IMR-90 (cell line): ENCODE measurements around the gene LRIG1. TPM values are rescaled to one million over a fixed set of nuclear protein-coding genes. Genes with fewer than 3 reads are reported as not detected.

Experiments used
- ATAC-seq: fragments of 200-7000 bp; cut with Tn5 transposase; 2 replicates; pipeline ENCODE4 v1.9.1; 2020; ENCODE audit warnings: low read depth, mild to moderate bottlenecking, moderate library complexity
- BruUV-seq: library from RNA; stranded (reverse); fragments of 400-500 nt; replicated peaks from 2 replicates; lab custom pipeline; 2021; lab: Mats Ljungman, UMichigan
- CTCF ChIA-PET: fragments of 300-600 bp; formaldehyde crosslinking; extraction: SDS; loops from one replicate; lab custom pipeline; 2021; ENCODE audit warnings: antibody characterized with exemption; lab: Yijun Ruan, JAX
- POLR2A ChIA-PET: fragments of 300-600 bp; sonication (Branson Sonifier 250); formaldehyde crosslinking; loops from one replicate; lab custom pipeline; 2022; ENCODE audit warnings: antibody characterized with exemption; ENCODE audit not compliant: unreplicated experiment; lab: Charles Lee
- DNase-seq: peaks from one replicate; pipeline ENCODE4 v3.0.0; 2013
- H2AFZ ChIP-seq: replicated peaks from 2 replicates; pipeline ENCODE3; 2013; ENCODE audit warnings: low read length, mild to moderate bottlenecking; ENCODE audit not compliant: poor library complexity
- H2AK5ac ChIP-seq: 2 replicates; pipeline ENCODE4 v1.6.1; 2013; ENCODE audit warnings: low read depth, low read length, inconsistent platforms
- H2AK9ac ChIP-seq: replicated peaks from 2 replicates; pipeline ENCODE3; 2013; ENCODE audit warnings: mild to moderate bottlenecking, low read depth, low read length, moderate library complexity; ENCODE audit not compliant: poor library complexity
- H2BK120ac ChIP-seq: 2 replicates; pipeline ENCODE4 v1.6.1; 2013; ENCODE audit warnings: low read depth, low read length, inconsistent platforms
- H2BK15ac ChIP-seq: 3 replicates; pipeline ENCODE4 v1.6.1; 2013; ENCODE audit warnings: low read depth, low read length, inconsistent platforms
- H2BK20ac ChIP-seq: 2 replicates; pipeline ENCODE4 v1.6.1; 2013; ENCODE audit warnings: low read depth, mild to moderate bottlenecking, inconsistent platforms, low read length, moderate library complexity
- H2BK5ac ChIP-seq: 2 replicates; pipeline ENCODE4 v1.6.1; 2013; ENCODE audit warnings: mild to moderate bottlenecking, low read depth, low read length, inconsistent platforms; ENCODE audit not compliant: poor library complexity, severe bottlenecking
- H3K14ac ChIP-seq: replicated peaks from 2 replicates; pipeline ENCODE4 v1.6.1; 2013; ENCODE audit warnings: low read depth, low read length, inconsistent platforms
- H3K18ac ChIP-seq: 2 replicates; pipeline ENCODE4 v1.6.1; 2013; ENCODE audit warnings: low read depth, low read length, control low read depth
- H3K23ac ChIP-seq: 2 replicates; pipeline ENCODE4 v1.6.1; 2013; ENCODE audit warnings: low read depth, low read length, inconsistent platforms
- H3K27ac ChIP-seq: 2 replicates; pipeline ENCODE4 v1.5.1; 2013; ENCODE audit warnings: mild to moderate bottlenecking, control low read depth, low read length; ENCODE audit not compliant: insufficient read depth
- H3K27me3 ChIP-seq: 2 replicates; pipeline ENCODE4 v1.6.1; 2013; ENCODE audit warnings: low read length; ENCODE audit not compliant: control insufficient read depth, insufficient read depth
- H3K36me3 ChIP-seq: 2 replicates; pipeline ENCODE4 v1.6.1; 2013; ENCODE audit warnings: low read length, mixed read lengths; ENCODE audit not compliant: control insufficient read depth, insufficient read depth
- H3K4ac ChIP-seq: 2 replicates; pipeline ENCODE4 v1.6.1; 2013; ENCODE audit warnings: low read depth, low read length, inconsistent platforms
- H3K4me1 ChIP-seq: 2 replicates; pipeline ENCODE4 v1.6.1; 2013; ENCODE audit warnings: low read length, mixed read lengths; ENCODE audit not compliant: control insufficient read depth, insufficient read depth
- H3K4me2 ChIP-seq: 2 replicates; pipeline ENCODE4 v1.6.1; 2013; ENCODE audit warnings: low read depth, mild to moderate bottlenecking, control low read depth, low read length, moderate library complexity
- H3K4me3 ChIP-seq: 2 replicates; pipeline ENCODE4 v1.5.1; 2013; ENCODE audit warnings: low read depth, mild to moderate bottlenecking, control low read depth, low read length, moderate library complexity; ENCODE audit not compliant: insufficient read depth
- H3K56ac ChIP-seq: 2 replicates; pipeline ENCODE4 v1.6.1; 2013; ENCODE audit warnings: low read length, inconsistent platforms; ENCODE audit not compliant: insufficient read depth; ENCODE audit errors: extremely low read depth
- H3K79me1 ChIP-seq, 2 experiments: 2 replicates each; pipeline ENCODE4 v1.6.1; 2013; ENCODE audit warnings: low read length in 2 of 2, inconsistent platforms in 1 of 2, low read depth in 1 of 2
- H3K9ac ChIP-seq: 2 replicates; pipeline ENCODE4 v1.6.1; 2013; ENCODE audit warnings: low read depth, low read length, control low read depth
- H3K9me1 ChIP-seq: 2 replicates; pipeline ENCODE4 v1.6.1; 2013; ENCODE audit warnings: low read length, inconsistent platforms; ENCODE audit not compliant: insufficient read depth
- H3K9me3 ChIP-seq: 2 replicates; pipeline ENCODE4 v1.6.1; 2013; ENCODE audit warnings: low read length; ENCODE audit not compliant: control insufficient read depth, insufficient read depth
- H4K20me1 ChIP-seq: 2 replicates; pipeline ENCODE4 v1.6.1; 2013; ENCODE audit warnings: low read length, inconsistent platforms; ENCODE audit not compliant: insufficient read depth
- H4K5ac ChIP-seq: 2 replicates; pipeline ENCODE4 v1.6.1; 2013; ENCODE audit warnings: mild to moderate bottlenecking, low read depth, low read length, control low read depth
- H4K8ac ChIP-seq, 2 experiments: 2 replicates each; pipeline ENCODE4 v1.6.1; 2013; ENCODE audit warnings: low read depth in 2 of 2, low read length in 2 of 2, control low read depth in 1 of 2, inconsistent platforms in 1 of 2
- H4K91ac ChIP-seq: 2 replicates; pipeline ENCODE4 v1.6.1; 2013; ENCODE audit warnings: low read depth, low read length, inconsistent platforms; ENCODE audit not compliant: insufficient read depth
- BHLHE40 ChIP-seq: fragments of 150-350 bp; IDR thresholded peaks from 2 replicates; pipeline ENCODE4 v1.6.1; 2016; ENCODE audit warnings: mild to moderate bottlenecking, low read depth, low read length
- CEBPB ChIP-seq: IDR thresholded peaks from 2 replicates; pipeline ENCODE4 v1.6.1; 2012; ENCODE audit warnings: low read depth, low read length, improper control_type of control experiment
- CHD1 ChIP-seq: IDR thresholded peaks from 2 replicates; pipeline ENCODE4 v1.6.1; 2012; ENCODE audit warnings: low read depth, low read length, improper control_type of control experiment
- CTCF ChIP-seq: conservative IDR thresholded peaks from 2 replicates; pipeline ENCODE4 v1.5.1; 2012; ENCODE audit warnings: mild to moderate bottlenecking, low read depth, low read length, improper control_type of control experiment
- ELK1 ChIP-seq: fragments of 150-350 bp; IDR thresholded peaks from 2 replicates; pipeline ENCODE4 v1.6.1; 2016; ENCODE audit warnings: low read depth, mild to moderate bottlenecking, low read length, moderate library complexity, borderline replicate concordance
- FOS ChIP-seq: fragments of 150-350 bp; IDR thresholded peaks from 2 replicates; pipeline ENCODE4 v1.6.1; 2016; ENCODE audit warnings: low read depth, low read length
- MAFK ChIP-seq: IDR thresholded peaks from 2 replicates; pipeline ENCODE4 v1.6.1; 2012; ENCODE audit warnings: low read depth, low read length, improper control_type of control experiment
- MAZ ChIP-seq: IDR thresholded peaks from 2 replicates; pipeline ENCODE4 v1.6.1; 2012; ENCODE audit warnings: low read depth, mild to moderate bottlenecking, low read length, improper control_type of control experiment, moderate library complexity, borderline replicate concordance
- MXI1 ChIP-seq: IDR thresholded peaks from 2 replicates; pipeline ENCODE4 v1.6.1; 2012; ENCODE audit warnings: low read depth, mild to moderate bottlenecking, low read length, moderate library complexity, borderline replicate concordance
- NFE2L2 ChIP-seq: fragments of 150-350 bp; IDR thresholded peaks from 2 replicates; pipeline ENCODE4 v1.6.1; 2016; ENCODE audit warnings: low read depth, mild to moderate bottlenecking, low read length
- POLR2A ChIP-seq: IDR thresholded peaks from 2 replicates; pipeline ENCODE4 v1.6.1; 2012; ENCODE audit warnings: mild to moderate bottlenecking, low read depth, low read length
- RAD21 ChIP-seq: IDR thresholded peaks from 2 replicates; pipeline ENCODE4 v1.6.1; 2012; ENCODE audit warnings: low read length, improper control_type of control experiment
- RCOR1 ChIP-seq: IDR thresholded peaks from 2 replicates; pipeline ENCODE4 v1.6.1; 2012; ENCODE audit warnings: mild to moderate bottlenecking, low read length, improper control_type of control experiment; ENCODE audit not compliant: insufficient replicate concordance
- RFX5 ChIP-seq: IDR thresholded peaks from 2 replicates; pipeline ENCODE4 v1.8.0; 2012; ENCODE audit warnings: low read depth, mild to moderate bottlenecking, low read length, moderate library complexity
- SMC3 ChIP-seq: fragments of 150-350 bp; IDR thresholded peaks from 2 replicates; pipeline ENCODE4 v1.6.1; 2016; ENCODE audit warnings: low read depth, mild to moderate bottlenecking, antibody characterized with exemption, low read length, moderate library complexity
- USF2 ChIP-seq: fragments of 150-350 bp; IDR thresholded peaks from 2 replicates; pipeline ENCODE4 v1.6.1; 2017; ENCODE audit warnings: mild to moderate bottlenecking, antibody characterized with exemption, low read length, low read depth
- WGBS, 2 experiments: methylation state at CpG; one replicate each; pipeline versions ENCODE4 v1.1.5 to v1.1.7; 2013; ENCODE audit warnings: missing lambda C conversion rate in 2 of 2; ENCODE audit not compliant: insufficient read length in 1 of 2; ENCODE audit errors: extremely low coverage in 2 of 2; 5-methylcytosine and 5-hydroxymethylcytosine counted together
- dilution Hi-C: fragments of 300-500 bp; cut with HindIII; formaldehyde crosslinking; loops from one replicate; pipeline ENCODE4 v1.14.3; 2018; ENCODE audit warnings: low sequenced_read_pairs; ENCODE audit not compliant: unreplicated experiment
- in situ Hi-C: fragments of 300-500 bp; cut with MboI; formaldehyde crosslinking; loops from 3 replicates; pipeline ENCODE4 v1.14.3; 2019; ENCODE audit warnings: low sequenced_read_pairs, inconsistent platforms, mixed read lengths
- intact Hi-C: fragments of 100-400 bp; cut with micrococcal nuclease; formaldehyde crosslinking; loops from 2 replicates; pipeline ENCODE4 v1.10.0; 2022
- polyA plus RNA-seq, 3 experiments: library from polyadenylated mRNA; depleted of rRNA; stranded (reverse); fragments of >200 nt; gene quantifications; 2 replicates each; pipeline ENCODE4 v1.2.3, GENCODE V29; 2012; ENCODE audit warnings: low replicate concordance in 1 of 3
- total RNA-seq: library from RNA; depleted of rRNA; stranded (reverse); fragments of >200 nt; gene quantifications from 2 replicates; pipeline ENCODE4 v1.2.3, GENCODE V29; 2012

The LRIG1 gene
- total and polyA plus RNA-seq, 2 of the 4 experiments (the other 2 are of a cell fraction), result 62.8 to 87.8 TPM

- H3K27ac ChIP-seq, result no peak overlapping the region
- no peaks in the 10 kb centered on the region for H4K20me1 ChIP-seq
- no peak overlapping the region for H3K14ac ChIP-seq
- no peak overlapping the region for H2BK15ac ChIP-seq
- no peak overlapping the region for H2AK5ac ChIP-seq
- no peak overlapping the region for H4K91ac ChIP-seq
- H3K4ac ChIP-seq, result no peak overlapping the region
- H3K36me3 ChIP-seq, result no peaks in the 10 kb centered on the region
- H3K4me2 ChIP-seq, result no peak overlapping the region
- no peak overlapping the region for H4K5ac ChIP-seq
- CTCF ChIA-PET, result interaction anchor here (1.1 kb wide), 1 partner anchor 54 kb away, joined by 3 read pairs; no protein-coding TSS in a partner anchor
- no peaks in the 10 kb centered on the region for H3K79me1 ChIP-seq
- no peaks in the 10 kb centered on the region for H3K27me3 ChIP-seq
- H2AK9ac ChIP-seq, result no peak overlapping the region
- no peak overlapping the region for H2BK120ac ChIP-seq
- WGBS, 2 experiments, result 81% methylated on average over 3 of the region's 7 CpGs; no CpG with 5 or more reads in 1 of the 2 experiments
- TF ChIP-seq MXI1 (no peak), ELK1 (no peak), POLR2A (no peak), CHD1 (no peak), RCOR1 (no peak), BHLHE40 (no peak), RAD21 (no peak), SMC3 (no peak), CEBPB (no peak), FOS (no peak), NFE2L2 (no peak), CTCF (no peak), MAZ (no peak), RFX5 (no peak), MAFK (no peak), USF2 (no peak)
- DNase-seq (no peak), ATAC-seq (no peak)
- peaks cover 1% of the 10 kb centered on the region; the same call in 1 of the 2 replicates for H3K4me1 ChIP-seq
- dilution Hi-C loops, result no loop called here
- in situ Hi-C loops, result no loop called here
- no peak overlapping the region for H2BK20ac ChIP-seq
- H3K9ac ChIP-seq, result no peak overlapping the region
- H2BK5ac ChIP-seq, result no peak overlapping the region
- no peaks in the 10 kb centered on the region for H3K9me3 ChIP-seq
- H3K56ac ChIP-seq, result no peak overlapping the region
- no peak overlapping the region for H3K23ac ChIP-seq
- POLR2A ChIA-PET, result no interaction called here
- BruUV-seq, result no TSS peak
- intact Hi-C loops, result no loop called here
- no peak overlapping the region for H3K4me3 ChIP-seq
- H3K9me1 ChIP-seq, result 0 out of 2 replicates have a peak, but pooled peaks cover 2% of the 10 kb centered on the region
- H2AFZ ChIP-seq, result no peak overlapping the region
- no peak overlapping the region for H4K8ac ChIP-seq
- H3K18ac ChIP-seq, result no peak overlapping the region
Observed at GRCh38 chr3:66537735-66538134, 36.9 kb upstream of the LRIG1 start.
